Suppressor macrophage treated with lipopolysaccharide for 4 hours (primary cell): ENCODE measurements around the gene NOS2.
A peak's percentile ranks its signal among the peaks of the same experiment; 100 is the strongest.
"Not testable (repeated sequence)": the region's sequence is repeated elsewhere in the genome, so short reads cannot be mapped to it uniquely, and the experiment has no call there.

Experiments
- DNase-seq: peaks from one replicate; pipeline ENCODE4 v3.0.0-alpha.2; 2020

NOS2 gene

GRCh38 chr17:27753726-27754125 lies 46.6 kb downstream of the NOS2 start:
- not testable (repeated sequence) for DNase-seq

GRCh38 chr17:27752831-27753619 lies 47.3 kb downstream of the NOS2 start:
- DNase-seq, result not testable (repeated sequence)

GRCh38 chr17:27751622-27752490 lies 48.5 kb downstream of the NOS2 start:
- no peak for DNase-seq

- DNase-seq, result no peak
Measured at GRCh38 chr17:27751166-27751565, 49.2 kb downstream of the NOS2 start.

- DNase-seq, result not testable (repeated sequence)
Measured at GRCh38 chr17:27749562-27750150, 50.7 kb downstream of the NOS2 start.

GRCh38 chr17:27748360-27748825 lies 51.9 kb downstream of the NOS2 start:
- DNase-seq, result no peak

- DNase-seq, result no peak
Measured at GRCh38 chr17:27747462-27748359, 52.6 kb downstream of the NOS2 start.

- DNase-seq, result no peak
Measured at GRCh38 chr17:27746881-27747280, 53.4 kb downstream of the NOS2 start.

- DNase-seq, result peak; percentile 83
Measured at GRCh38 chr17:27746320-27746719, 54.0 kb downstream of the NOS2 start.

GRCh38 chr17:27745207-27745830 lies 55.0 kb downstream of the NOS2 start:
- not testable (repeated sequence) for DNase-seq

- DNase-seq, result peak; percentile 67
Measured at GRCh38 chr17:27743281-27743885, 56.9 kb downstream of the NOS2 start.

- DNase-seq, result no peak
Measured at GRCh38 chr17:27741971-27742575, 58.3 kb downstream of the NOS2 start.

GRCh38 chr17:27741361-27741861 lies 58.9 kb downstream of the NOS2 start:
- DNase-seq, result peak; percentile 9

GRCh38 chr17:27740541-27740940 lies 59.8 kb downstream of the NOS2 start:
- DNase-seq, result not testable (repeated sequence)

- no peak for DNase-seq
Measured at GRCh38 chr17:27733773-27734172, 66.6 kb downstream of the NOS2 start.

GRCh38 chr17:27732746-27733145 lies 67.6 kb downstream of the NOS2 start:
- not testable (repeated sequence) for DNase-seq

GRCh38 chr17:27725982-27726381 lies 74.3 kb downstream of the NOS2 start:
- not testable (repeated sequence) for DNase-seq

- DNase-seq, result no peak
Measured at GRCh38 chr17:27721797-27722196, 78.5 kb downstream of the NOS2 start.
